NCI-H1930 (cell line): ENCODE results near the gene AUTS2.

Source experiments
- DNase-seq, 2 experiments: peaks; one replicate each; lab custom pipeline; 2025; lab: John Stamatoyannopoulos, UW

The AUTS2 gene

DNA sequence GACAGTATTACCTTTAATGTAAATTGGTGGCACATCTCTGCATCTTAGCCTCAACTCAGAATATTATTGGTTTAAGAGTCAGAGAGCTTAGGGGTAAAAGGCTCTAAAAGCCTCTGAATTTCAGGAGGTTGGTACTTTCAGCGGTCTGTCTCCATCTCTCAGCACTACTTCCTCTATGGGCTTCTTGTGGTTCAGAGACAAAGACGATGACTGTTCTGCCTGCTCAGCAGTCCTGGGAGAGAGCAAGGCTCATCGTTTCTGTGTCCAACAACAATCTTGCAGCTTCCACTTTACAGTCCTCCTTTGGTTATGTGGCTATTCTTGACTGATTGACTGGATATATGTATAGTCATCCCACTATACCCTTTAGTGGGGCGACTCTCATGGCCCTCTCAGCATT, 394.7 kb downstream of the AUTS2 start:
- DNase-seq: no peak

GRCh38 chr7:69994218-69994617, 395.9 kb downstream of the AUTS2 start:
- no peak for DNase-seq

GRCh38 chr7:69994886-69995542, 396.7 kb downstream of the AUTS2 start:
- peak; percentile 64 to 83 for DNase-seq

- no peak for DNase-seq
Observed at GRCh38 chr7:69996121-69996520, 397.8 kb downstream of the AUTS2 start.

DNA sequence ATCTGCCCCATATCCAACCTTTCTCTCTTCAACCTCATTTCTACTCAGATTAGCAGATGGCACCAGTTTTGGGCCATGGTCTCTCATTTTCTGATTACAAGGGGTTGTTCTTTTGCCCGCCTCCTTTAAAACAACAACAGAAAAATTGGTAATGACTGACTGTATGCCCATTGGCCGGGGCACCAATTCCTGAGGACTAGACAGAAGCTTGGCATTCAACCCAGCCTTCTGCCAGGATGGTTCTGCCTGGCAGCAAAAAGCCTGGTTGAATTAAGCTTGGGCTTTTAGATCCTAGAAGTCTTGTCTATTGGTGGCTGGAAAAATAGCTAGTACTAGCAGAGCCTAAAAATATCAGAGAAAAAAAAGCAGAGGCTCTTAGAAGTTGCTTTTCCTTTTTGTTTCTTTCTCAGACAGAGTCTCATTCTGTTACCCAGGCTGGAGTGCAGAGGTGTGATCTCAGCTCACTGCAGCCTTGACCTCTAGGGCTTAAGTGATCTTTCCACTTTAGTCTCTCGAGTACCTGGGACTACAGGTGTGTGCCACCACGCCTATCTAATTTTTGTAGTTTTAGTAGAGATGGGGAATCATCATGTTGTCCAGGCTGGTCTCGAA, 402.6 kb downstream of the AUTS2 start:
- no peak for DNase-seq

DNA sequence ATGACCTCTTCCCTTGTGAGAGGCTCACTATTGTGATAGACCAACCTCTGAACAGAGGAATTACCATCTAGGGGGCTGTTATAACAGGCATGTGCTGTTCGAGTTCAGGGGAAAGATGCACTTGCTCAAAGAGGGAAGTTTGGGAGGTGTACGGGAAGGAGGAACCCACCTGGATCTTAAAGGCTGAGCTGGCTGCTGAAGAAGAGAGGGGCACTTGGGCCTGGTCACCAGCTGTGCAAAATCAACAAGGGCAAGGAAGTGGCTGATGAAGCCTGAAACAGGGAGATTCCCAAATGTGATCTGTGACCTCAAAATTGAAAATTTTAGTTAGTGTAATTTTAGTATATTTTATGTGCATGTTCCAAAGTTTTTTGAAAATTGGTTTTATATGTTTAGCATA, 407.2 kb downstream of the AUTS2 start:
- DNase-seq: no peak

DNA sequence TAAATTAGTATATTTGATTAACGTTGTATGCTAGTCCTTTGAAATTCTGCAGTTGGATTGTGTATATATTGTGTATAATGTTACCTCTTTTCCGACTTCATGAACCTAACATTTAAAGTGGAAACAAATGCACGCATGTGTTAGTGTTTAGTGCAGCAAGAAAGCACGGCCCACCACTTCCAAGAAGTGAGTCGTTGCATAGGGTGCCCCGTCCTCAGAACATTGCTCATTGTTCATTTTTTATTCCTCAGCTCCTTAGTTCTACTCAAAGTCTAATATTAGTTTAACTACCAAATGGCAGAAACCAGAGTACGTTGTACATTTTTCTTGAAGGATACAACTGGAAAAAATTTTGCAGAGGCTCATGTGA, 407.6 kb downstream of the AUTS2 start:
- DNase-seq: no peak

- no peak for DNase-seq
Observed at GRCh38 chr7:70006261-70006920, 408.1 kb downstream of the AUTS2 start.

- no peak for DNase-seq
Observed at GRCh38 chr7:70008466-70008865, 410.2 kb downstream of the AUTS2 start.

GRCh38 chr7:70014472-70015177, 416.4 kb downstream of the AUTS2 start:
- no peak for DNase-seq

DNA sequence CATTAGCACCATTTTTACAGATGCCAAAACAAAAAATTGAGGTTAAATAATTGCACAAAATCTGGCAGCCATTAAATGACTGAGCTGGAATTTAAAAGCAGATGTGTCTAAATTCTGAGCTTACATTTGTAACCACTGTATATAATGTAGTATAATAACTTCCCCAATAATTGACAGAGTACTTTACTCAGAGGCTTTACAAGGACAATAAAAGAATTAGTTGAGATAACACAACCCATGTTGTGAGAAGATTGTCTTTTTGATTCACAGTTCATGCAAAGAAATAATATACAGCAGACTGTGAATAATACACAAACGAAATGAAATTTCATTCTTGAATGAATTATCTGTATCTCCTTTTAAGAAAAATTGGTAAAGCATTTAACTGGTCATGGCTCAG, 417.1 kb downstream of the AUTS2 start:
- no peak for DNase-seq

DNA sequence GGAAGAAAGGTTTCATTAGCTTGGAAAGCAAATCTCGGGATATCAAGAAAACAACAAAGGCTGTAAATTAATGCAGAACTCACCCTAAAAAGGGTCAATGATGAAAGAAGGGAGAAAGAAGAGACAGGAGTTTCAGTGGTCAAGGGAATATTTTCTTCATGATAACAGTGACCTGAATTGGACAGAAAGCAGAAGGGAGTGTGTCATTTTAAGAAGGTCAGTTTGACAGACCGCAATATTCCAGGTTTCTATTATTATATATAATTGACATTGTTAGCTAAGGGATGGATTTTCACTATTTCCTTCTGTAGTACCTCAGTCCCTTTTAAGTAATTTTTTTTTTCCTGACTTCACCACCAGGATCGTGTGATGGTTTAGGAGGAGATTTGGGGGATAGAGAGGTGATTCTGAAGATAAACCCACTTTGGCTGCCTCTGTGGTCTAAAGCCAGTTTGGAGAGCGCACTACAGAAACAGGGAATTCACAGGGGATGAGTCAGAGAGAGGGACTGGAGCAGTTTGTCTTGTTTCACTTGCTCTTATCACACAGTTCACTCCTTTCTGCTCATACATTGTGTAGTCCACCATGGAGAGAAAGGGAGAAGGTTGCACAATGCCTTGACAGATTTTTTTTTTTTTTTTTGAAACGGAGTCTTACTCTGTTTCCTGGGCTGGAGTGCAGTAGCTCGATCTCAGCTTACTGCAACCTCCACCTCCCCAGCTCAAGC, 417.9 kb downstream of the AUTS2 start:
- DNase-seq: no peak

DNA sequence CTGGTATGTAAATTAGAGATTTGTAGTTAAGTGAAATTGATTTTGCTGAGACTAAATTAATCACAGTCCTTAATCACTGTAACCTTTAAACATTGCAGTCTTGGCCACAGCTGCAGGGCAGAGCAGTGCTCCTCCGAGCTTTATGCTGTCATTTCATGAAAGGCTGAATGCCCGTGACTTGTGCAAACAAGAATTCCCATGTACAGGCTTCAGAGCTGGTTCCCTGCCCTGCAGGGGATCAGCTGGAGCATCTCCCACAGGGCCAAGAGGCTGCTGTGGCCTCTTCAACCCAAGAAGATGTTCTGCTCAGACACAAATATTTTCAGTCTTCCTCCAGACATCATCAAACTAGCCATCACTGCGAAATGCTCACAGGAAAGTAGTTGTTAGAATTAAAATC, 419.1 kb downstream of the AUTS2 start:
- no peak for DNase-seq

DNA sequence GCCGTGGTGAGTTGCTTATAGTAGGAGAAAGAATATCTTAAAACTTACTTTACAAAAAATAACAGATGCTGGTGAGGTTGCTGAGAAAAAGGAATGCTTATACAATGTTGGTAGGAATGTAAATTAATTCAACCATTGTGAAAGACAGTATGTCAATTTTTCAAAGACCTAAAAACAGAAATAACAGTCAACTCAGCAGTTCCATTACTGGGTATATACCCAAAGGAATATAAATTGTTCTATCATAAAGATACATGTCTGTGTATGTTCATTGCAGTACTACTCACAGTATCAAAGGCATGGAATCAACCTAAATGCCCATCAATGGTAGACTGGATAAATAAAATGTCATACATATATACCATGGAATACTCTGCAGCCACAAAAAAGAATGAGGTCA, 420.4 kb downstream of the AUTS2 start:
- no peak for DNase-seq

GRCh38 chr7:70027867-70028266, 429.6 kb downstream of the AUTS2 start:
- no peak for DNase-seq

DNA sequence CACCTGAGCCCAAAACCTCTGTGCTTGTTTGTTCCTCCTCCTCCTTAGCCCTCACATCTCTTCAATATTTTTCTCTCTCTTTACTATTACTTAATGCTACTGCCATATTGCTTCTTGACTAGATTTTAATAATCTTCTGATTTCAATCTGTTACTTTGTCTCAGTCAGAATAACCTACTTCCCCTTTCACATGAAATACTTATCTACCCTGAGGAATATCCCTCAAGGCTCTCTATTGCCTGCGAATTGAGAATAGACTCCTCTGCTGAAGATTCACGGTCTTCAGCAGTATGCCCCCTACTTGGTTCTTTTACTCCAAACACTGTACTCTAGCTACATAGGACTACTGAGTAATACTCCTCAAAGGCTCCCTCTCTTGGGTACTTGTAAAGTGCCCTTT, 430.3 kb downstream of the AUTS2 start:
- no peak for DNase-seq

- DNase-seq: no peak
Observed at GRCh38 chr7:70029993-70030392, 431.7 kb downstream of the AUTS2 start.

GRCh38 chr7:70030745-70031144, 432.5 kb downstream of the AUTS2 start:
- no peak for DNase-seq

GRCh38 chr7:70031245-70031644, 433.0 kb downstream of the AUTS2 start:
- no peak for DNase-seq

GRCh38 chr7:70032649-70033048, 434.4 kb downstream of the AUTS2 start:
- peak in 1 of 2 experiments; percentile 47 for DNase-seq

- DNase-seq: no peak
Observed at GRCh38 chr7:70033226-70033625, 435.0 kb downstream of the AUTS2 start.

DNA sequence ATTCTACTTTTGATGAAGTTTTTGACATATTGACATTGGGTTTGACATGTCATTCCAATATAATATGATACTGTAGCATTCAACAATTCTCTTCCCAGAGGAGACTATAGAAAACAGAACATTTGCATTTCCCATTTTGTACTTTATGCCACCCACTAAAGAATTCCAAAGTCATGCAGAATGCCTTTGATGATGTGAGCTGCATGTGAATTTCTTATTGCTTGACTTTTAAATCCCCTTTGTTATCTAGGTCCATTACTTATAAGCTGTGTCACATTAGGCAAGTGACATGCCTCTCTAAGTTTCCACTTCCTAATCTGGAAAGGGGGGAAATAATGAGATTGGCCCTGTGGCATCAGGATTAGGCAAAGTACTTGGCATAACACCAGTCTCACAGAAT, 436.7 kb downstream of the AUTS2 start:
- no peak for DNase-seq
